DMS79 (cell line): ENCODE measurements around the gene HIF3A.
"Not testable (repeated sequence)": the region's sequence is repeated elsewhere in the genome, so short reads cannot be mapped to it uniquely, and the experiment has no call there.

Experiments used
- DNase-seq: peaks from one replicate; lab custom pipeline; 2025; lab: John Stamatoyannopoulos, UW

The HIF3A gene

GRCh38 chr19:46296722-46297461 lies at the start of gene HIF3A:
TSS of gene HIF3A (plus strand) at chr19:46297042. CDS start at chr19:46297077, 35 bp downstream.
- DNase-seq: peak; percentile 10

- no peak for DNase-seq
Measured at GRCh38 chr19:46250076-46250735, 46.6 kb upstream of the HIF3A start.

- no peak for DNase-seq
Measured at GRCh38 chr19:46251416-46251815, 45.4 kb upstream of the HIF3A start.

GRCh38 chr19:46254776-46255175 lies 42.1 kb upstream of the HIF3A start:
- no peak for DNase-seq

GRCh38 chr19:46256855-46257254 lies 40.0 kb upstream of the HIF3A start:
- no peak for DNase-seq

- not testable (repeated sequence) for DNase-seq
Measured at GRCh38 chr19:46261501-46261900, 35.3 kb upstream of the HIF3A start.

- peak; percentile 70 for DNase-seq
Measured at GRCh38 chr19:46262684-46263296, 34.1 kb upstream of the HIF3A start.

- not testable (repeated sequence) for DNase-seq
Measured at GRCh38 chr19:46264801-46265200, 32.0 kb upstream of the HIF3A start.

GRCh38 chr19:46265217-46265828 lies 31.5 kb upstream of the HIF3A start:
- peak; percentile 51 for DNase-seq

- no peak for DNase-seq
Measured at GRCh38 chr19:46269101-46269500, 27.7 kb upstream of the HIF3A start.

GRCh38 chr19:46270521-46271256 lies 26.2 kb upstream of the HIF3A start:
- no peak for DNase-seq

- no peak for DNase-seq
Measured at GRCh38 chr19:46271481-46272197, 25.2 kb upstream of the HIF3A start.

- DNase-seq: not testable (repeated sequence)
Measured at GRCh38 chr19:46273931-46274330, 22.9 kb upstream of the HIF3A start.

GRCh38 chr19:46279177-46279576 lies 17.7 kb upstream of the HIF3A start:
- DNase-seq: no peak

- no peak for DNase-seq
Measured at GRCh38 chr19:46283771-46284170, 13.1 kb upstream of the HIF3A start.

GRCh38 chr19:46284635-46285034 lies 12.2 kb upstream of the HIF3A start:
- no peak for DNase-seq

GRCh38 chr19:46287585-46287984 lies 9.3 kb upstream of the HIF3A start:
- DNase-seq: no peak

- DNase-seq: no peak
Measured at GRCh38 chr19:46288896-46289588, 7.8 kb upstream of the HIF3A start.

- DNase-seq: no peak
Measured at GRCh38 chr19:46289724-46290619, 6.9 kb upstream of the HIF3A start.

GRCh38 chr19:46291829-46292228 lies 5.0 kb upstream of the HIF3A start:
- no peak for DNase-seq
